IPS DF 19.7 (cell line): ENCODE results near the gene PBRM1.

Experiments
- DNase-seq: peaks from one replicate; pipeline ENCODE4 v3.0.0-alpha.2; 2013; ENCODE audit warnings: low read depth, low spot score

Gene PBRM1

GRCh38 chr3:52524752-52525679, 160.7 kb downstream of the PBRM1 start:
- DNase-seq: no peak

GRCh38 chr3:52524258-52524751, 161.4 kb downstream of the PBRM1 start:
- DNase-seq: no peak

GRCh38 chr3:52523386-52524257, 162.1 kb downstream of the PBRM1 start:
- no peak for DNase-seq

GRCh38 chr3:52522651-52523251, 163.0 kb downstream of the PBRM1 start:
- no peak for DNase-seq

GRCh38 chr3:52521881-52522650, 163.6 kb downstream of the PBRM1 start:
- no peak for DNase-seq

GRCh38 chr3:52521488-52521824, 164.3 kb downstream of the PBRM1 start:
- no peak for DNase-seq

- DNase-seq: no peak
Observed at GRCh38 chr3:52520716-52521487, 164.8 kb downstream of the PBRM1 start.

- no peak for DNase-seq
Observed at GRCh38 chr3:52520141-52520667, 165.5 kb downstream of the PBRM1 start.

- DNase-seq: no peak
Observed at GRCh38 chr3:52519445-52520140, 166.1 kb downstream of the PBRM1 start.

GRCh38 chr3:52518723-52519444, 166.8 kb downstream of the PBRM1 start:
- DNase-seq: no peak

GRCh38 chr3:52517796-52518722, 167.7 kb downstream of the PBRM1 start:
- no peak for DNase-seq

- DNase-seq: no peak
Observed at GRCh38 chr3:52516509-52517195, 169.1 kb downstream of the PBRM1 start.

GRCh38 chr3:52515192-52515591, 170.5 kb downstream of the PBRM1 start:
- no peak for DNase-seq

GRCh38 chr3:52514576-52514975, 171.1 kb downstream of the PBRM1 start:
- no peak for DNase-seq

GRCh38 chr3:52513281-52513680, 172.4 kb downstream of the PBRM1 start:
- DNase-seq: no peak

- DNase-seq: no peak
Observed at GRCh38 chr3:52512727-52513126, 173.0 kb downstream of the PBRM1 start.

GRCh38 chr3:52512105-52512504, 173.6 kb downstream of the PBRM1 start:
- no peak for DNase-seq
